Fibroblast of lung (primary cell): Measurements from ENCODE around the gene GAGE12C. TPM values are rescaled to one million over a fixed set of nuclear protein-coding genes. Genes with fewer than 3 reads are reported as not detected.
"Not testable (repeated sequence)": the region's sequence is repeated elsewhere in the genome, so short reads cannot be mapped to it uniquely, and the experiment has no call there.

Experiments
- DNase-seq, 2 donors: peaks; one replicate each; pipeline versions ENCODE4 v3.0.0 to v3.0.0-alpha.2; 2010; ENCODE audit warnings: low read depth in 2 of 2
- H2AFZ ChIP-seq: 2 replicates; pipeline ENCODE4 v1.5.1; 2012; ENCODE audit warnings: low read length, control low read depth, inconsistent platforms
- H3K27ac ChIP-seq: 2 replicates; pipeline ENCODE4 v1.5.1; 2011; ENCODE audit warnings: low read length, control low read depth; ENCODE audit not compliant: insufficient read depth
- H3K27me3 ChIP-seq: 2 replicates; pipeline ENCODE4 v1.5.1; 2011; ENCODE audit warnings: mild to moderate bottlenecking, low read length; ENCODE audit not compliant: control insufficient read depth, insufficient read depth
- H3K36me3 ChIP-seq: 2 replicates; pipeline ENCODE4 v1.5.1; 2011; ENCODE audit warnings: low read length; ENCODE audit not compliant: control insufficient read depth, insufficient read depth
- H3K4me1 ChIP-seq: 2 replicates; pipeline ENCODE4 v1.5.1; 2011; ENCODE audit warnings: low read length; ENCODE audit not compliant: control insufficient read depth, insufficient read depth; ENCODE audit errors: extremely low read depth
- H3K4me2 ChIP-seq: 2 replicates; pipeline ENCODE4 v1.5.1; 2011; ENCODE audit warnings: low read length, control low read depth; ENCODE audit not compliant: insufficient read depth; ENCODE audit errors: extremely low read depth
- H3K4me3 ChIP-seq, 4 experiments: fragments of 200-600 bp in 1 of 4; sonication (generic) in 1 of 4; replicated peaks in 1 of 4; 2 replicates each; pipeline ENCODE4 v1.5.1; 2011 to 2016; ENCODE audit warnings: low read length in 4 of 4, low read depth in 3 of 4, mild to moderate bottlenecking in 3 of 4, control low read depth in 2 of 4, inconsistent platforms in 1 of 4, mixed read lengths in 1 of 4; ENCODE audit not compliant: insufficient read depth in 1 of 4; ENCODE audit errors: control extremely low read depth in 1 of 4
- H3K79me2 ChIP-seq: 2 replicates; pipeline ENCODE4 v1.5.1; 2012; ENCODE audit warnings: mild to moderate bottlenecking, low read length, inconsistent platforms; ENCODE audit not compliant: control insufficient read depth, insufficient read depth
- H3K9ac ChIP-seq: 2 replicates; pipeline ENCODE4 v1.5.1; 2011; ENCODE audit warnings: mild to moderate bottlenecking, low read length, control low read depth; ENCODE audit not compliant: insufficient read depth
- H3K9me3 ChIP-seq: 2 replicates; pipeline ENCODE4 v1.5.1; 2012; ENCODE audit warnings: low read depth, low read length; ENCODE audit not compliant: control insufficient read depth, insufficient read depth
- H4K20me1 ChIP-seq: 2 replicates; pipeline ENCODE4 v1.5.1; 2011; ENCODE audit warnings: low read length; ENCODE audit not compliant: control insufficient read depth, insufficient read depth; ENCODE audit errors: extremely low read depth
- polyA plus RNA-seq, 2 donors: library from polyadenylated mRNA; depleted of rRNA in 1 of 2; stranded (reverse) in 1 of 2; unstranded in 1 of 2; fragments of >200 nt; gene quantifications; 2 replicates each; pipeline ENCODE4 v1.2.1, GENCODE V29; 2011 to 2012; ENCODE audit warnings: missing spikeins in 1 of 2
- total RNA-seq: library from RNA; depleted of rRNA; stranded (reverse); fragments of >200 nt; gene quantifications from 2 replicates; pipeline ENCODE4 v1.2.1, GENCODE V29; 2014

The GAGE12C gene
- total and polyA plus RNA-seq, 2 donors (not counting 1 experiment from before 2014, with no cell fraction given), result not detected

GRCh38 chrX:49579649-49580048 is 47.7 kb downstream of the GAGE12C start, which contains the start of gene GAGE12H:
TSS of gene GAGE12H (plus strand) at chrX:49579949. CDS start at chrX:49581104, 1,155 bp downstream.
- not testable (repeated sequence) for H3K4me1 ChIP-seq, H3K4me2 ChIP-seq, H3K9me3 ChIP-seq, H4K20me1 ChIP-seq, H3K27me3 ChIP-seq, H3K79me2 ChIP-seq, H3K9ac ChIP-seq, DNase-seq, H3K4me3 ChIP-seq, H2AFZ ChIP-seq, H3K27ac ChIP-seq, H3K36me3 ChIP-seq

Other genes with a start within 250 kb of the GAGE12C start
- gene GAGE10, start 228.5 kb upstream of the GAGE12C start, total RNA-seq, result not detected in 2 replicates
- gene GAGE10, start 228.5 kb upstream of the GAGE12C start, polyA plus RNA-seq, result not detected in 2 replicates
- not detected in 2 replicates for gene GAGE12J, start 210.1 kb upstream of the GAGE12C start, total RNA-seq
- not detected in 2 replicates for gene GAGE12J, start 210.1 kb upstream of the GAGE12C start, polyA plus RNA-seq
- not detected in 2 replicates for gene GAGE13, start 200.6 kb upstream of the GAGE12C start, total RNA-seq
- gene GAGE13, start 200.6 kb upstream of the GAGE12C start, polyA plus RNA-seq, result not detected in 2 replicates
- not detected in 2 replicates for gene GAGE12D, start 9.6 kb downstream of the GAGE12C start, total RNA-seq
- not detected in 2 replicates for gene GAGE12D, start 9.6 kb downstream of the GAGE12C start, polyA plus RNA-seq
- not detected in 2 replicates for gene GAGE12E, start 19.1 kb downstream of the GAGE12C start, total RNA-seq
- not detected in 2 replicates for gene GAGE12E, start 19.1 kb downstream of the GAGE12C start, polyA plus RNA-seq
- not detected in 2 replicates for gene GAGE12F, start 28.7 kb downstream of the GAGE12C start, total RNA-seq
- not detected in 2 replicates for gene GAGE12F, start 28.7 kb downstream of the GAGE12C start, polyA plus RNA-seq
- not detected in 2 replicates for gene GAGE12G, start 38.2 kb downstream of the GAGE12C start, total RNA-seq
- gene GAGE12G, start 38.2 kb downstream of the GAGE12C start, polyA plus RNA-seq, result not detected in 2 replicates
- not detected in 2 replicates for gene GAGE12H, start 47.8 kb downstream of the GAGE12C start, total RNA-seq
- not detected in 2 replicates for gene GAGE12H, start 47.8 kb downstream of the GAGE12C start, polyA plus RNA-seq
- gene GAGE2A, start 57.3 kb downstream of the GAGE12C start, total RNA-seq, result not detected in 2 replicates
- gene GAGE2A, start 57.3 kb downstream of the GAGE12C start, polyA plus RNA-seq, result not detected in 2 replicates
- not detected in 2 replicates for gene GAGE1, start 66.8 kb downstream of the GAGE12C start, total RNA-seq
- gene GAGE1, start 66.8 kb downstream of the GAGE12C start, polyA plus RNA-seq, result not detected in 2 replicates
- not detected in 2 replicates for gene PAGE1, start 163.8 kb downstream of the GAGE12C start, total RNA-seq
- gene PAGE1, start 163.8 kb downstream of the GAGE12C start, polyA plus RNA-seq, result not detected in 2 replicates